NCI-H446 treated with DMSO at 0.1 percent for 48 hours (cell line): Measurements from ENCODE around the gene LDHD.

ENCODE experiments used
- DNase-seq: peaks from one replicate; lab custom pipeline; 2025; lab: John Stamatoyannopoulos, UW

The LDHD gene

DNA sequence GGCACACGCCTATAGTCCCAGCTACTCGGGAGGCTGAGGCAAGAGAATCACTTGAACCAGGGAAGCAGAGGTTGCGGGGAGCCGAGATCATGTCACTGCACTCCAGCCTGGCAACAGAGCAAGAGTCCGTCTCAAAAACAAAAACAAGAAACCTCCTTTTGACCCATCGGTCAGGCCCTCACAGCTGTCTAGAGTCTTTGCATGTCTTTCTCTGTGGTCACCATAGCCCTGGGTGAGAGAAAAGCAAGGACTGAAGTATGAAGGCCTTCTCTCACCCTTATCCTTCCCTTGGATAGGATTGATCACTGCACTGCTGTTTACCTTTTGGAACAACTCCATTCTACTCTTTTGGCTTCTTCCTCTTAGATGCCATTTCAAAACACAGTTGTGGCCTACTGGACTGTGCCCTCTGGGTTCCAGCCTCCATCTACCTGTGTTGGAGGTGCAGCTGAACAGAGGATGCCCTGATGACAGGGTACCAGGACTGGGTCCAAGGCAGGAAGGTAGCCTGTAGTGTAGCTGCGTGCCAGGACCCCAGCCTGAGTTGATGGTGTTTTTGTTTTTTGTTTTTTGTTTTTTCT, 37.1 kb downstream of the LDHD start:
- DNase-seq, result no peak

DNA sequence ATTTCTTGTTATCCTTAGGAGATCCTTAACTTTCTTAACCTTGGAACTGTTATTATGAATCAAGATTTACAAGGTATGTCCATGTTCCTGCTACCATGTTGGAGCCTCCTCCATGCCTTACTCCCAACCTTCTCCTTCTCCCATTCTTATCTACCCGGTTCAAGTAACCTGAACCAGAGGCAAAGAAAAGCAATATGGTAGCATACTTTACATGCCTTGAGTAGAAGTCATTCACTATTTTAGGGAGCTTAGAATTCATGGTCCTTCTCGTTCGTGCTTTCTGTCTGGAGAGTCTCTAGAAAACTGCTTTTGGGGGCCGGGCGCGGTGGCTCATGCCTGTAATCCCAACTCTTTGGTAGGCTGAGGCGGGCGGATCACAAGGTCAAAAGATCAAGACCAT, 37.7 kb downstream of the LDHD start:
- DNase-seq, result no peak

DNA sequence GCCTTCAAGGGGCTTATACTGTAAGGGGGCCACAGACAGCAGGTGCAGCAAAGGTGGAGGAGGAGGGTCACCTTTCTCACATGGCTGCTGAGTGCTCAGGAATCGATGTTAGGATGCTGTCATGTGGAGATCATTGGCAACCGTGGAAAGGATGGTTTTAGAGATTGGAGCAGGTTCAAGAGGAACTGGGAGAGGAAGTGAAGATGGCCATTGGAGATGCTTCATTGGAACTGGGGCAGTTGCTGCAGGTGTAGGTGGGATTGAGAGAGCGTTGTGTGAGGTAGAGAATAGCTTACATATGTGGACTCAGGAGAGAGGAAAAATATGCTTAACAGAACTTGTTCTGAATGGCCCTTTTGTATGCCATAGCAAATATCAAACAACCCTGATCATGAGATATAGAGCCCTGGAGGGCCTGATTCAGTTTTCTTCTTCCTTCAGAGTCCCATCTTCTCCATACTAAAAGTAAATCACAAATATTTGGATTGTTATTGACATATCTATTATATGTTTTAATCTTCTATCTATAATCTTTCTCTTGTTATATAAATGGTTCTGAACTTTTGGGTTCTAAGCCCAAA, 40.8 kb downstream of the LDHD start:
- no peak for DNase-seq

DNA sequence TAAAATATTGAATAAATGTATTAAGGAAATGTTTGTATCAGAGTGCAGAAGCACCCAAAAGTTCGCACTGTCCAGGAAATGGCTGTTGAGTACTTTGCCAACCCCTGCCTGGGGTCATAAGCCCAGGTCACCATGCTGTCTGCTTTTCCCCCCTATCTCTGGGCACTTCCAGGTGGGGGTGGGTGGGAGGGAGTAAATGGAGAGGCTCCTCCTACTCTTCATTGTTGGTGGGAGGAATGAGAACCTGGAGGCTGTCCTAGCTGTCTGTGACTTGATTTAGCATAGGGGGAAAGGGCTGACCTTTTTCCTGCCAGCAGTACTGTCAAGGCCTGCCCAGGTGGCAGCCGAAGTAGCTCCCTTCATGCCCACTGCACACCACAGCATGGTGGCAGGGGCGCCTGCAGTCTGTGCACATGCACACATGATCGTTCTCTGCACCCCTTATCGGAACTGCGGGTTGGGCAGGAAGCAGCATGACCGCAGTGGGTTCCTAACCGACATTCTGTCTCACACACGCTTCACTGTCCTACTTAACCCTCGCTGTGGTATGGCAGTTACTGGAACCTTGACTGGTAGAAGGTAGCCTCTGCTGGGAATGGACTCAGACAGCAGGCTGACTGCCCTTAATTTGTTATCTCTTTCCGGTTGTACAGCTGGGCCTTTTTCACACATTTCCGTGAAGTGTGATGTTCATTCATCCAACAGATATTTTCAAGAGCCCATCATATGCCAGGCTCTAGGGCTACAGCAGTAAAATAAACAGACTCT, 41.5 kb downstream of the LDHD start:
- DNase-seq, result no peak

DNA sequence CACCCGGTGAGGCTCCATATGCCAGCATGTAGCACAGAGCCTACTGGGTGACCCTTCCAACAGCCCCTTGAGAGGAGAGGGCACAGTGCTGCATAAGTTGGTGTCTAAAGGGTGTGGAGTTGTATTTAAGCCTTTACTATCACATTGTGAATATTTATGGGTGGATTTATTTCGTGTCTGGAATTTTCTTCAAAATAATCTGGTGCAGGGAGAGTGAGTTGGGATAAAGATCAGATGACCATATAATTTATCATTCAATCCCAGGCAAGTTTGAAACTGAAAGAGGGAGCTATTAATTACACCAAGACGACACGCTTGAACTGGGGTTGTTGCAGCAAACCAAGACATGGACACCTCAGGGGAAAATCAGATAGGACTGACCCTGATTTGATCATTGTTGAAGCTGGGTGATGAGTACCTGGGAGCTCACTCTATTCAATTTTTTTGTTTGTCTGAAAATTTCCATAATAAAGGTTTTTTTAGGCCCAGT, 42.2 kb downstream of the LDHD start:
- no peak for DNase-seq

DNA sequence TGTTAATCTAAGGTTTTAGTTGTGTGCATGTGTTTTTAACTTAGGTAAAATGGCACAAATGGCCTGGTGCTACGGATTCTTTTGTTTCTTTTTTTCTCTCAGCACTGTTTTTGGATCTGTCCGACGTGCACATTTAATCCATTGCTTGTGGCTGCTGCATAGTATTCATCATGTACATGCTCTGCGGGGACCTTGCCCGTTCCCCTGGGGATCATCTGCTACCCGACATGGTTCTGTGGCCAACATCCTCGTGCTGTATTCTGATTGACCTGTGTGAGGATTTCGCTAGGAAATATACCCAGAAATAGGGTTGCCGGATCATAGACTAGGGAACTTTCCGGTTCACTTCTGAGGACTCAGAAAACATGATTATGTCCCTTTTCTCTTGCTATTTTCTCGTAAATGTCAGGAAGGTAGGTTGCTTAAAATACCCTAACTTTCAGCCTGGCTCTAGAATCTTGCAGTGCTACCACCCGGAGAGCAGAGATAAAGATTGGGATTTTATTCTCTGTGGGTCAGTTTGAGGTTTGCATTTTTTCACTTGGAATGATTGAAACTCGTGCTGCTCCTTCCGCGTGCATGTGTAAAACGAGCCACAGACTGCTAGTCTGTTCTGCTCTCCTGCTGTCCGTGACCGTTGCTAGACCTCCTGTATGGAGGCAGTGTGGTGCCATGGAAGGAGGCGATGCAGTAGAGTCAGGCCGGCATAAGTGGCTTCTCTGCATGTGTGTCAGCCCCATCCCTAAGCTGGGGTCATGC, 42.9 kb downstream of the LDHD start:
- DNase-seq, result no peak

DNA sequence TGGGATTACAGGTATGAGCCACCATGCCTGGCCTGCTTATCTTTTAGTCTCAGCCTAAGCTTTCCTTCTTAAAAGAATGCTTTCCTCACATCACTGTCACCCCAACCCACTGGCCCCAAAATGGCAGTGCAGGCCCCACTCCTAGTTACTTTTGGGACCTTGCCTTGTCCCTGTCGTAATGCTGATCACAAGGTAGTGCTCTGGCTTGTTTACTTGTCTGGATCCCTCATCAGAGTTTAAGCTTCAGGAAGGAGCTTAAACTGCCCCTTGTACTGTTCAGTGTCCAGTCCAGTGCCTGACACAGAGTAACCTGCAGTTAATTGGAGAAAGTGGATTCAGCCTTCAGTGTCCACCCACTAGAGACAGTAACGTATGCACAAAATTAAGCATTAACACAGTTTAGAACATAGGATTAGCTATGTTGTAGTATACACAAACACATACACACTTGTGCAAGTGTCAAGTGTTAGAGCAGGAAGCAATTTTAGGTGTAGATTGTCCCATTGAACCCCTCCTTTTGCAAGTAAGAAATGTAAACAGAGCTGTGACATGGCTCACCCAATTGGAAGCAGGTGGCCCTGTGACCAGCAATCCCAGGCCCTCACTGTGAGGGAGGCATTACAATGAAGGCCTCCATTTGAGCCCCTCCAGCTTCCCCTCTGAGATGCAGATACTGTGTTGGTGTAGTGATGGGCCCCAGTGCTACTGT, 44.2 kb downstream of the LDHD start:
- DNase-seq, result no peak

DNA sequence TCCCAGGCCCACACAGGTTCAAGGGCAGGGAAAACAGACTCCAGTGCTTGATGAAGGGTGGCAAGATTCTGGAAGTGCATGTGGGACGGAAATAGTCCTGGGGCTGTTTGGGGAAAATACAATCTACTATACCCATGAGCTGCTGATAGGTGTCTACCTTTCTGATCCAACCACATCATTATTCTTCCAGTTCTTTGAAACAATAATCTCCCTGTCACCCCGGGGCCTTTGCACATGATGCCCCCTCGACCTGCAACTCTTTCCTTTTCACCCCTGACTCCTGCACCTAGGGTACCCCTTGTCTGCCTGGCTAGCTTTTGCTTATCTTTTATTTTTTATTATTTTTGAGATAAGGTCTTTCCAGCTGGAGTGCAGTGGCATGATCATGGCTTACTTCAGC, 45.0 kb downstream of the LDHD start:
- no peak for DNase-seq

DNA sequence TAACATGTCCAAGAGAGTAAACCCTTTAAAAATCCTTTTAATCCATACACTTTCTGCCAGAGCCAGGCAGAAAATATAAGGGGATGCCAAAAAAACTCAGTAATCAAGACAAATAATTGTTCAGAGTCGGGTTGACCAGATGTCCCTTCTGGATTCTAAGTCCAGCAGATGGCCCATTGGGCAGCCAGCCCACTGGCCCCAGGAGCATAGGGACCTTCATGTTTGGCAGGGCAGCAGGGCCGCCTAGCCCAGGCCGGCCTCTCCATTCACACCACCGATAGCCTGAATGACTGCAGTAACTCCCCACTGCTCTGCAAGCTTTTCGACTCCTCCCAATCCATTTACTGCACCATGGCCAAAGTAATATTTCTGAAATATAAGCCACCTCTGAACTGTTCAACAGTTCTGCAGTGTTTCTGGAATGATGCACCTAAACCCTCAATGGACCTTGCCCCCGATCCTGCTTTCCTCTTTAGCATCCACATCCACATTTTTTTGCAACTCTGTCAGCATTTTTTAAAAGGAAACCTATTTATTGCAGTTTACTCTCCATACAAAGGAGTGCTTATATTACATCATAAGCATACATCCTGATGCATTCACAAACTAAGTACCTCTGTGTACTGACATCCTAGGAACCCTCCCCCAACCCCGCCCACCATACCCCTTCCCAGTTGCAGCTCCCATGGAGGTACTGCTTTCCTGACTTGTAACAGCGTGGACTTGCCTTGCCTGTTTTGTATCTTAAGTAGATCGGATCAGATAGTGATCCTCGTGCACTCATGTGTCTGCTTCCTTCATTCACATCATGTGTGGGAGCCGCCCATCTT, 46.4 kb downstream of the LDHD start:
- peak; percentile 71 for DNase-seq

DNA sequence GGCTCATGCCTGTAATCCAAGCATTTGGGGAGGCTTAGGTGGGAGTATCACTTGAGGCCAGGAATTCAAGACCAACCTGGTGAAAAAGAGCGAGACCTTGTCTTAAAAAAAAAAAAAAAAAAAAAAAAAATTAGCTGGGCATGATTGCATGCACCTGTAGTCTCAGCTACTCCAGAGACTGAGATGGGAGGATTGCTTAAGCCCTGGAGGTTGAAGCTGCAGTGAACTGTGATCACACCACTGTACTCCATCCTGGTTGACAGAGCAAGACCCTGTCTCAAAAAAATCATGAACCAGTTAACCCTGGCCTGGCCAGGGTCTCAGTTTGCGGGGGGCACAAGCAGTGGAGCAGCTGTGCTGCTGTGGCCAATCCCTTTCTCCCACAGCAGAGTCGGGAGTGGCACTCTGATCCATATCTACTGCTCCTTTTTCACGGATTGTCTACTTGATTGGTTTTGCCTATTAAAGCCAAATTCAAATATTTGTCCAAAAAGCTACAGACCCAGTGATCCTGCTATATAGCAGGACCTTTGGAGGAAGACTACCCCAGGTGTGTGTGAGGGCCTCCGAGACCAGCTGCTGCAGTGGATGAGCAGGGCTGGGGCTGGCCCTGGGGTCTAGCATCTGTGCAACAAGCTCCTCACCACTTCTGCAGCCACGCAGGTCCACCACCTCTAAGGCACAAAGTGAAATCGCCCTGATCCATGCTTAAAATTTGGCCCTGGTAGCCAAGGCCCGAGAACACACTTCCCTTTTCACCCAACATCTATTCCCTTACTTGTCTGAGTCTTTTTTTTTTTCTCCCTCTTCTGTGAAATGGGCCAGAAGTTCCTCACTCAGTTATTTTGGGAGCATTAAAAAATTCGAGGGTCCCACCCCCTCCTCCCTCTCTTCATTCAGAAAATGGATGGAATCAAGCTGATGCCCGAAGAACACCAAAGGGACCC, 48.2 kb downstream of the LDHD start:
- no peak for DNase-seq

DNA sequence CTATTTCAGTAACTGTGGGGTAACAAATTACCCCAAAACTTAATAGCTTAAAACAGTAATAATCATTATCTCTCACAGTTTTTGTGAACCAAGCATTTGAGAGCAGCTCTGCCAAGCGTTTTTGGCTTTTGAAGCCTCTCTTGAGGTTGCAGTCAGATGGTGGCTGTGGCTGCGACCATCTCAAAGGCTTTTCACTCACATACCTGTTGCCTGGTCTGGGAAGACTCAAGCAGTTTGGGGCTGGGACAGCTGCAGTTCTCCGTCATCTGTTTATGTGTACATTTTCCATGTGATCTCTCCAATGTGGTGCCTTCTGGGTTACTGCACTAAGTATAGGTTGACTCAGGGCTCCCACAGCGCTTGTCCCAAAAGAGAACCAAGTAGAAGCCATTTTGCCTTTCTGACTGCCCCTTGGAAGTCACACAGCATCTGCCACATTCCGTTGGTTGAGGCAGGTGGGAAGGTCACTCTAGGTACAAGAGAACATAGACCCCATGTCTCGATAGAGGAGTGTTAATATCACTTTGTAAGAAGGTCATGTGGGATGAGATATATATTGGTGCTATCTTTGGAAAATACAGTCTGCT, 49.6 kb downstream of the LDHD start:
- no peak for DNase-seq

DNA sequence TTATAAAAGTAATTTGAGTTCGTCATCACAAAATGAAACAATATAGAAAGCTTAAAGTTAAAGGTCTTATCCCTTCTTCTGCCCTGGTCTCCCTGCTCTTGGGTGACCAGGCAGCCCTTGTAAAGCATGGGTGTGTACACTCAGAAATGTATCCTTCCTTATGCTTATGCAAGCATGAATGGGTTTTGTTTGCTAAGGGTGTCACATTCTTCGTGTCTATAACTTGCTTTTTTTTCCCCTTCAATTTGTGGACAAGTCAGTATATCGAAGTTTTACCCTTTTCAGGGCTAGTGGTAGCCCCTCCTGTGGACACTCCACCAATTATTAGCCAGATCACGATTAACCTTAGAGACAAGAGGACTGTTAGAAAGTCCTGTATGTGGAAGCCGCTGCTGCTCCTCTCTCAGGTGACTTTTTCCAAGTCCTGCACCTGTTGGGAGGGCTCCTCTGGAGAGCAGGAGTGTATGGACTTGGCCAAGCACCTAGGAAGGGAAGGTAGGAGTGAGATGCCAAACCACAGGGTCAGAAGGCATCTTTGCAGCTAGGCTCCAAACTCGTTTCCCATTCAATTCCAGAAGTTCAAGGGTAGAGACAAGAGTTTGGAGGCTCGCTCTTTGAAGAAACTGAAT, 50.9 kb downstream of the LDHD start:
- no peak for DNase-seq

DNA sequence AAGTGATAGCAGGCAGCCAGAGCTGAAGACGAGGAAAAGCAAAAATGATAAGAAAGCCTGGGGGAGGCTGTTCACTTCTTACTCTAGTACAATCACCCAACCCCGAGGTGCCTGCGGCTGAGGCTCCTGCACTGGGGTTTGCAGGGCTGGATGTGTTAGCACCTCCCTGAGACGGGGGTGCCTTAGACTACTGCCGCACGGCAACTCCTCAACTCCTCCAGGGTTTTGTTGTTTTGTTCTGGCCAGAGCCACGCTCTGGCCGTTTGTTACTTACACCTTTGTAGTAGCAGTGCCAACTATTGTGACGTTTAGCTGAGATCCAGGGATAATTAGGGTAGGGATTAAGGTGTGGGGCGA, 51.5 kb downstream of the LDHD start:
- no peak for DNase-seq

DNA sequence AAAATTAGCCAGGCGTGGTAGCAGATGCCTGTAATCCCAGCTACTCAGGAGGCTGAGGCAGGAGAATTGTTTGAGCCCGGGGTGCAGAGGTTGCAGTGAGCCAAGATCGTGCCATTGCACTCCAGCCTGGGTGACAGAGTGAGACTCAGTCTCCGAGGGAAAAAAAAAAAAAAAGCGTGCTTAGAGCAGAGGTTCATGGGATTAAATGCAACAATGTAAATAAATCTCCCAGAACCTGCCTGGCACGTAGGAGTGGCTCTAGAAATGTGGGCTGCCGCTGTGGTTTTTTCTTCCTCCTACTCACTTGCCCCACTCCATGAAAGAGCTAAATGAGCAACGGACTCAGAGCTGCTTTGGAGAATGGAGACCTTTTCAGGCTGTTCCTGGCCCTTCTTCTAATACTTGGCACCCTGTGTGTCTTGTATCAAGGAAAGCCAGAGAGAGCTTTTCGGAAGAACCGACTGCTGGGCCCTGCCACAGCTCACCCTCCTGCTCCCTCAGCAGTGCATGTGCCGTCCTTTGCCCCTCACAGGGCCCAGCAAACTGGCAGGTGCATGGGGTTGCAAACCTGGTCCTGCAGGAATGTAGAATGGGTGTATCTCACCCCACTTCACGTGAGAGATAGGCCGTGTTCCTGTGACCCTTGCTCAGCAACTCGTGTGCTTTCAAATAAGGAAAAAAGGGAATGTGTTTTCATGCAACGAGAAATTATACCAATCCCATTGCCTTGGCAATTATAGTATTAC, 52.0 kb downstream of the LDHD start:
- DNase-seq, result no peak

DNA sequence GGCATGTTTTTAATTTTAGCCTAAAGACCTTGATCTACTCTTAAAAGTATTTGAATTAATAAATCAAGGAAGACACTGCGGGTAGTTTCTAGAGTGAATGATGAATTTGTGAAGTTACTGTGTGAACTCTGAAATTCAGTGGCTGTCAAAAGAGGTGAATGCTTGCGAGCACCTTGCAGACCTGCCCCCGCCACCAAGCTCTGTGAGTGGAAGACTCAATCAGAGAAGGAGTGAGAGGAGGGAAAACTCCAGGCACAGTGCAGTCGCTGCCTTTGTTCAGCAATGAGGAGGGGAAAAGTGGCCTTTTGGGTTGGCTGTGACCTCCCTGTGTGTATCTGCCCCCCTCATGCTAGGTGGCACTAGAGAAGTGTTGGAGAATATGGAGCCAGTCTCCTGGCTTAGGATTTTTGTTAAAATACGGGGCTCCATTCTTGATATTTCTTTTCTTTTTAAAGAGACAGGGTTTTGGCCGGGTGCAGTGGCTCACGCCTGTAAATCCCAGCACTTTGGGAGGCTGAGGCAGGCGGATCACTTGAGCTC, 53.0 kb downstream of the LDHD start:
- no peak for DNase-seq

DNA sequence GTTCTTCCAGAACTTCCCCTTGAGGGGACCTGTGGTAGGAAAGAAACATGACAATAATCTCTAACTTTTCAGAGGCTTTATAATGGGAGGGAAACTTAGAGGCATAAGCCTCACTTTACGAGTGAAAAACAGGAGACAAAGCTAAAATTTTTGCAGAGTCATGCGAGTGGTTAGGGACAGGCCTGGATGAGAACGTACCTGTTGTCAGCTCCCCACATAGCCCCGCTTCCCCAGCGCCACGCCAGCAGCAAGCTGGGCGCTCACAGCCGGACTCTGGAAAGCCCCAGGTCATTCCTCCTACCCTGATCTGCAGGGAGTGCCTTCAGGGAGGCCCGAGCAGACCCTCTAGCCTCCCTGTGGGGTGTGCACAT, 53.6 kb downstream of the LDHD start:
- DNase-seq, result no peak

DNA sequence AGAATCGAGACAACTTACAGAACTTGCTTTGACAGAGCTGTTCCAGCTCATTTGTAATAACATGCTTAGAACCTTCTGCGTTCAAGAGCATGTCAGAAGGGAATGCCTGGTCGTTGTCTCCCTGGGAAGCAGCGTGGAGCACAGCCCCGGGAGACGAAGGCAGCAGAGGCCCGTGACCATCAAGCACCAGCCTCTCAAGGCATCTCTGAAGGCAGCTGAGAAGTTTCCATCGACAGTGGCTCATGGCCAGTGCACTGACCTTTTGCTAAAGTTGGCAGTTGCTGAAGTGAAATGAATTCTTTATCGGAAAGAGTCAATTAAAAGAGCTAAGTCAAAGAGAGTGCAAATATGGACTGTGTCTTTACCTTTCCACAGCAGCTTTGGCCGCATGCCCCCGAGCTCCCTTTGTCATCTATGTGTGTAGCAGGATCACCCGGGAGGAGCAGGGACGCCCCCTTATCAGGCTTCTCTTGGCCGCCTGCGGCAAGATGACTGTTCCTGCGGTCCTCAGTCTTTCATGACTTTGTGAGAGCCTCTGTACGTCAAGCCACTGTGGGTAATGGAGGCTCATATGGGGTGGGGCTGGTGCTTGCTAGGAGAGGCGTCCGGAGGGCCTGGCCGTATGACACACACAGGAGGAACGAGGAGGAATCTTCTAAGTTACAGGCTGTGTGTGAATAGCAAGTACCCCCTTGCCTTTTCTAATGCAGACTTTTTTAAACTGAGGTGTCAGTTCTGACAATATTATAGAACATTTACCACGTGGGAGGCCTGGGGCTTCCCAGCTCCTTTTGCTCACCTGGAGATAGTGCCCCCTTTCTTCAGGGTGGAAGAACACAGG, 54.2 kb downstream of the LDHD start:
- no peak for DNase-seq
